Cerebellar nuclear complex (tissue), 1 donor: ENCODE measurements around the gene TMEM204.

Source experiments
- DNase-seq, 2 experiments: peaks; one replicate each; lab custom pipeline; 2025; lab: John Stamatoyannopoulos, UW

The TMEM204 gene

GRCh38 chr16:1499756-1500464, 33.6 kb upstream of the TMEM204 start:
- no peak for DNase-seq

GRCh38 chr16:1500465-1501150, 32.9 kb upstream of the TMEM204 start:
- DNase-seq, result no peak

- DNase-seq, result no peak
Observed at GRCh38 chr16:1501630-1502029, 31.8 kb upstream of the TMEM204 start.

GRCh38 chr16:1502092-1503004, 31.1 kb upstream of the TMEM204 start:
- DNase-seq, result no peak

- DNase-seq, result no peak
Observed at GRCh38 chr16:1503110-1503955, 30.1 kb upstream of the TMEM204 start.

DNA sequence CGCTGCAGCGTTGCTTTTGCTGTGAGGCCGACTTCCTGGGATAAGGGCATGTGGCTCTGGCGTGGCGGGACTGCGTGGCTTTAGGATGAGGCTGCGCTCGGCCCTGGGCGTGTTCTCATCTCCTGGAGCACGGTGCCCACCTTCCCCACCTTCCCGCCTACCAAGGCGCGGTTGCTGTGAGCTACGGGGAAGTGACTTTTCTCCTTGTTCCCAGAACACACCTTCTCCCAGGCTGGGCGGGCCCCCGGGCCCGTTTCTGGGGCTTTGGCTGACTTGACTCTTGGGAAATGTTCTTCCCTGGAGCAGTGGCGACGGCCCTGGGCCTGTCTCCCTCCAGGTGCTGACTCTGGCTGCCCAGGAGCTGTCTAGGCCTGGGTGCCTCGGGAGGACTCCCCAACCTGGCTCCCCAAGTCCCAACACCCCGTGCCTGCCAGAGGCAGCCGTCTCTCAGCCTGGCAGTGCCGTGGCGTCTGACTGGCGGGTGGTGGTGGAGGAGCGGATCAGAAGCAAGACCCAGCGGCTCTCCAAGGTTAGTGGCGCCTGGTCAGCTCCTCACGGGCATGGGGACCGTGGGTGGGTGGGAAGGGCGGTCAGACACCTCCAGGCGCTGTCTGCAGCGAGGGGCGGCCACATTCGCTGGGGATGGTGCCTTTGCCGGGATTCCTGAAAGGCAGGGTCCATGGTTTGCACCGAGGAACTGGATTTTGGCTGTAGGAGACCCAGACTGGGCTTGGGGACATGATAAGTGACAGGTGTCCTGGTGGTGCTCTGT, 28.2 kb upstream of the TMEM204 start:
- DNase-seq, result no peak

- DNase-seq, result no peak
Observed at GRCh38 chr16:1505912-1506311, 27.6 kb upstream of the TMEM204 start.

- DNase-seq, result no peak
Observed at GRCh38 chr16:1506494-1507213, 26.8 kb upstream of the TMEM204 start.

- DNase-seq, result no peak
Observed at GRCh38 chr16:1508494-1509187, 24.8 kb upstream of the TMEM204 start.

GRCh38 chr16:1509307-1510221, 23.9 kb upstream of the TMEM204 start:
- peak; percentile 31 to 63 for DNase-seq

- DNase-seq, result no peak
Observed at GRCh38 chr16:1510272-1510671, 23.2 kb upstream of the TMEM204 start.

GRCh38 chr16:1510941-1511351, 22.5 kb upstream of the TMEM204 start:
- DNase-seq, result no peak

DNA sequence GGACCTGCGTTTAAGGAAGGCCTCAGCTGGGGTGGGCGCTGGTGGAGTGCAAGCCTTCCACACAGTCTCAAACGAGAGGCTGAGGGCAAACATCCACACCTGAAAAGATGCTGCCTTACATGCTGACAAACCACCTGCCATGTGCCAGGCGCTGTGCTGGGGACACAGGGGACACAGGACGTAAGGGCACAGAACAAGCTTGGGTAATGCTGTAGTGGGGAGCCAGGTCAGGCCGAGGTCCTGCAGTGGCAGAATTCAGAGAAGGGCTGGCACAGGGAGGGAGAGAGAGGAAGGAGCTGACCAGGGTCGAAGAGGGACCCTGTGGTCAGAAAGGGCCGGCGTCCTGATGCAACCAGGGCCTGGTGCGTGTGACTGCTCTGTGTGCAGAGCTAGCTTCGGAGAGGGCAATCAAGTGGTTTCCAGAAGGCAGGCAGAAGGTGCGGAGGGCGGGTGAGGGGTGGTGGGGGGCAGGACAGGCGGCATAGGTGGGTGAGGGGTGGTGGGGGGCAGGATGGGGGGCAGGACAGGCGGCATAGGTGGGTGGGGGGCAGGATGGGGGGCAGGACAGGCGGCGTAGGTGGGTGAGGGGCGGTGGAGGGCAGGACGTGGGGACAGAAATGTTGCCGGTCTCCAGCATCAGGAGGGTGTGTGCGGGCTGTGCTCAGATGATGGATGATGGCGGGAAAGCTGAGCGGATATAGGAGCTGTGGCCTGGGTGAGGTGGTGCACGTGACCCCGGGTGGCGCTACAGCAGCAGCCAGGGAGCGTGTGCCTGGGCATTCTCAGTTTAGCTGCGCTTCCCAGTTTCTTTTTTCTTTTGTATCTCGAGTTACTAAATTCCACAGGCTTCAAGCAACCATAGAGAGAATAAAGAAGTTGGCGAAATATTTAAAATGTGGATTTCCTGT, 21.6 kb upstream of the TMEM204 start:
- no peak for DNase-seq

DNA sequence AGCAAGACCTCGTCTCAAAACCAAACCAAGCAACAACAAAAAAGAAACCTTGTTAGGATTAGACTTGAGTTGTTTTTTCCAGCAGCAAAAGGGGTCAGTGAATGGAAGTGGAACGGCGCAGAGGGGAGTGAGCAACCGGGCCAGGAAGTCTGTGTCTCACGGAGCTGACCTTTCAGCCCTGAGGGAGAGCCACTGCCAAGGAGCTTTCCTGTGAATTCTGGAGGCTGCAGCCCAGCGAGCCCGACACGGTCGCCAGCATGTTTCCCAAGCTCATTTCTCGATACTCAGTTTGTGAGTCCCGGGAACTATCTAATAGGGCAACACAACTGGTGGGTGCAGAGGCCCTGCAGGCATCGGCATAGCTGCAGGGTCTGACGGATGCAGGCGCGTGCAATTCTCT, 20.7 kb upstream of the TMEM204 start:
- no peak for DNase-seq

DNA sequence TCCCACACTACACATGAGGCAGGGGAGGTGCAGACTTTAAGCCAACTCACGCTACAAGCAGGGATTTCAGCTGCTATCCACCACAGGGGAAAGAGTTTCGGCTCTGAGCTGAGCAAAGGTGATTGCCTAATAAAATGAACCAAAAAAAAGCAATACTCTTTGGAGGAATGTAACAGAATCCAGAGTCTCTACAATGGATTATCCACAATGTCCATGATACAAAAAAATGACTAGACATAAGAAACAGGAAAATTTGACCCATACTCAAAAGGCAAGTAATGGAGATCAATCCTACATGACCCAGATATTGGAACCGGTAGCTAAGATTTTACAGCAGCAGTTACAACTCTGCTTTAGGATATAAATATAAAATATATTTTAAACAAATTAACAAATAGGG, 19.0 kb upstream of the TMEM204 start:
- no peak for DNase-seq

- no peak for DNase-seq
Observed at GRCh38 chr16:1518626-1519135, 14.8 kb upstream of the TMEM204 start.

DNA sequence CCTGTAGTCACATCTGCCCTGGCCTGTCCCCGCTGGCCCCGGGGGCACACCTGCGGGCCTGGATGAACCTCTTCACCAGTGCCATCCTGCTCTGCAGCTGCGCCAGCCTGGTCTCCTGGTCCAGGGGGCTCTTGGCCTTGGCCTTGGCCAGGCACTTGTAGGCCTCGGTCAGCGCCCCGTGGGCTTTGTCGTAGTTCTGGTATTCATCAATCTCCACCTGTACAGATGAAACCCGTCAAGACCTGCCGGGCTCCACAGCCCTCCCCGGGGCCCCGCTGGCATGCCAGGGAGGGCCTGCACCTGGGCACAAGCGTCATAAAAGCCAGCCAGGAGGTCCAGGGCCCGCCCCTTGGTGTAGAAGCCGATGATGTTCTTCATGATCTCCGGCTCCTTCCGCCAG, 13.6 kb upstream of the TMEM204 start:
- no peak for DNase-seq
